NCI-H1092 (cell line): Measurements from ENCODE around the gene ARHGEF1.

Source experiments
- DNase-seq: peaks from one replicate; lab custom pipeline; 2025; lab: John Stamatoyannopoulos, UW

Gene ARHGEF1

GRCh38 chr19:41919948-41920712 lies 37.1 kb downstream of the ARHGEF1 start:
- no peak for DNase-seq

DNA sequence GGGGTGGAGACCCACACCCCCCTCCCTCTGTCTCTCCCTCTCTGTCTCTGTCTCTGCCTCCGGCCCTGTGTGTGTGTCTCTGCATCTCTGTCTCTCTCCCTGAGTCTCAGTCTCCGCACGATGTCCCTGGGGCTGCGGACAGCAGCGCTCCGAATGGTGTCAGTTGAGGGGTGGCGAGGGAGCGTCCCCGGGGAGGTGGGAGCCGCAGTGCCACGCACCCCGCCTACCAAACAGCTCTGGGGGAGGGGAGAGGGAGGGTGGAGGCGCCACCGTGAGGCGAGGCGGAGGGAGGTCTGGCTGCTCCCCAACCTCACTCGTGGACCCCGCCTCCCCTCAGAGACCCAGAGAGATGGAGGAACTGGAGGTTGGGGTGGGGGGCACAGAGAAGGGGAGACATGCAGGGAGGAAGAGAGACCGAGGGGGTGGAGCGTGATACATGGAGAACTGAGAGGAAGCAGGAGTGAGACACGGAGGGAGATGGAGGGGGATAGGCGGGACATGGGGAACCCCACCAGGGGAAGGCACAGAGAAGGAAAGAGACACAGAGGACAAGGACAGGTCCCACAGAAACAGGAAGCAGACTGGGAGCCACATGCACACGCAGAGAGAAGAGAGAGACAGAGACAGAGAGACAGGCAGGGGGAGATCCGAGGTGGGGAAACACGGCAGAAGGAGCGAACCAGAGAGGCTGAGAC lies 38.0 kb downstream of the ARHGEF1 start:
- DNase-seq: no peak

GRCh38 chr19:41921577-41922576 lies 38.9 kb downstream of the ARHGEF1 start:
- DNase-seq: no peak

- no peak for DNase-seq
Observed at GRCh38 chr19:41922585-41922984, 39.6 kb downstream of the ARHGEF1 start.

DNA sequence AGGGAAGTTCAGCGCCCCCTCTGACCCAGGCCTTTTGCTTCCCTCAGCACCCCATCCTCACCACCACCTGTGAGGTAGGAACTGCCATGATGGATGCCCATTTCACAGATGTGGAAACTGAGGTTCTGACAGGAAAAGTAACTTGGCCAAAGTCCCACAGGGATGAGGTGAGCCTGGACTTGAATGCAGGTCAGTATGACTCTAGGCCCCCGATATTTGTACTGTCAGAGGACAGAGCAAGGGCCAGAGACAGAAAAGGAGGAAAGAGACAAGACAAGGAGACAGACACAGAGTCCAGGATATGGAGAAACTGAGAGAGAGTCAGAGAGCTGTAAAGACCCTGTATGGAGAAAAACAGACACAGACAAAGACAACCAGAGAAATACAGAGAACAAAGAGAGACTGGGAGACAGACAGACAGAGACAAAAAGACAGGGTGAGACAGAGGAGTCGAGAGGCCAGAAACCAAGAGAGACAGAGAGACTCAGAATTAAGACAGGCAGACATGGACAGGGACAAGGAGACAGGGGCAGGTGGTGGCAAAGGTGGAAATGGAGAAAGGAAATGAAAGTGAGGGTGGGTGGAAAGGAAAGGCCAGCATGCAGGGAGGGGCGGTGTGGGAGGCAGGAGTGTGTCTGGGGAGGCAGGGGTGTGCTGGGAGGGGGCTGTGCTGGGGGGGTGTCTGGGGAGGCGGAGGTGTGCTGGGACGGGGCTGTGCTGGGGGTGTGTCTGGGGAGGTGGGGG lies 40.2 kb downstream of the ARHGEF1 start:
- DNase-seq: no peak

DNA sequence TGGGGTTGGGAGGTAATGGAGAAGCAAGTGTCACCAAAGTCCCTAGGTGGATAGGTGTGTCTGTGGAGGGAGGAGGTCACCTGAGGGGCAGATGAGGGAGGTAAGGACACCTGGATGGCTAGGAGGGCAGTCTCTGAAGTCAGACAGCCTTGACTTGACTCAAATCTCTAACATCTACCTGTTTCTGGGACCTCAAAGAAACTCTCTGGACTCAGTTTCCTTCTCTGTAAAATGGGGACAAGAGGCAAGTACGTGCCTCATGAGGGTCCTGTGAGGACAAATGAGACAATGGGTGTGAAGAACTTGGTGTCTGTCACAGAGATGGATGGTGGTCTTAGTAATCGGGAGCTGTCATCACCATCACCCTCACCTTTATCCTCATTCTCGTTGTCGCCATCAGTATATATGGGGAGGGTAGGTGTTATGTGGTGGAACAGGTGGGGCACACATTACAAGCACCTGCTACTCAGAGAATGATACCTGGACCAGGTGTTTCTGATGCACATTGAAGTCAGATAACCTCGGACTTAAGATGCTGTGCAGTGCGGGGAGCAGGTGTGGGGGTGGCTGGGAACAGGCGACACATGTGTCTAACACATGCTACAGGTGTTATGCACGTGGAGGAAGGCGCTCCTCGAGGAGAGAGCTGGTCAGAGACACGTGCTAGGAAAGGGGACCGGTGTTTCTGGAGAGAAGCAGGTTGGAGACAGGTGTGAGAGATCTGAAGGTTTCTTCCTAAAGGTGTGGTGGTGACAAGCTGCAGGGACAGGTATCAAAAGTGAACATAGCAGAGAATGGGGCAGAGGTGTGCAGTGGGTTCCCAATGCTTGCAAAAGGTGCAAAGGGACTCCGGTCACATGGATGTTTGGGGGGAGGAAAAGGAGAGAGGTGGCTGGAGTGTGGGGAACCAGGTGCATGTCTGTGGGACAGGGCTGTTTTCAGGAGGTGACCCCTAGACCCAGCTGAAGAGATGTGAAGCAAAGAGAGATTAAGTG lies 41.5 kb downstream of the ARHGEF1 start:
- DNase-seq: no peak

- DNase-seq: no peak
Observed at GRCh38 chr19:41925208-41926003, 42.4 kb downstream of the ARHGEF1 start.

DNA sequence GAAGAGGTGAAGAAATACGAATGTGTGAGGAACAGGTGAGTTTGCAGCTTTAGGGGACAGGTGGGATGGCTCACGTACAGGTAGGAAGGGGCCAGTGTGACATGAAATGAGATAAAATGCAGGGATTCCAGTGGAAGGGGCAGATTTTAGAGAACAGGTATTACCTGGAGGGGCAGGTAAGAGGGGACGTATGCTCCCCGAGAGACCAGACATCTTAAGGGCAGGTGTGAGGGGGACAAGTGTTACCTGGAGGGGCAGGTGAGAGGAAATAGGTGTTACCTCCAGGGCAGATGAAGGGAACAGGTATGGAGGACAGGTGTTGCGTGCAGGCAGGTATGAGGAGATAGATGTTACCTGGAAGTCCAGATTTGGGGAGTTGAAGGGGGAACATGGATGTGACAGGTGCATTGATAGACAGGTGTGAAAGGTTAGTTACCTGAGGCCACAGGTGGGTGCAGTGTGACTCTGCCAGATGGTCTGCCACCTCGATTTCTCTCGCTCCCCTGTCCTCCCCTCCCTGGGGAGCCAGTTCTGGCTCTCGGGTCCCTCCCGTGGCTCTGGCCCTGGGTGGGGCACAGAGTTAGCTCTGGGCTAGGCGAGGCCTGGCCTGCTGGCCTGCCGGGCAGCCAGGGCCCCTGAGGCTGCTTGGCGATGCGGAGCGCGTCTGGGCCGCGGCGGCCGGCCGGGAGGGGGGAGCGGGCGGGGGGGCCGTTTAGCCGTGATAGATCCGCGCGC lies 43.2 kb downstream of the ARHGEF1 start:
- DNase-seq: no peak

- no peak for DNase-seq
Observed at GRCh38 chr19:41926763-41927496, 43.9 kb downstream of the ARHGEF1 start.

GRCh38 chr19:41927497-41928192 lies 44.7 kb downstream of the ARHGEF1 start:
- no peak for DNase-seq

GRCh38 chr19:41928221-41928683 lies 45.3 kb downstream of the ARHGEF1 start, which contains the start of gene ERFL:
Gene ERFL (minus strand): TSS chr19:41928449. CDS start chr19:41912919, 15,530 bp downstream.
- no peak for DNase-seq

- DNase-seq: no peak
Observed at GRCh38 chr19:41928754-41929535, 46.0 kb downstream of the ARHGEF1 start.

DNA sequence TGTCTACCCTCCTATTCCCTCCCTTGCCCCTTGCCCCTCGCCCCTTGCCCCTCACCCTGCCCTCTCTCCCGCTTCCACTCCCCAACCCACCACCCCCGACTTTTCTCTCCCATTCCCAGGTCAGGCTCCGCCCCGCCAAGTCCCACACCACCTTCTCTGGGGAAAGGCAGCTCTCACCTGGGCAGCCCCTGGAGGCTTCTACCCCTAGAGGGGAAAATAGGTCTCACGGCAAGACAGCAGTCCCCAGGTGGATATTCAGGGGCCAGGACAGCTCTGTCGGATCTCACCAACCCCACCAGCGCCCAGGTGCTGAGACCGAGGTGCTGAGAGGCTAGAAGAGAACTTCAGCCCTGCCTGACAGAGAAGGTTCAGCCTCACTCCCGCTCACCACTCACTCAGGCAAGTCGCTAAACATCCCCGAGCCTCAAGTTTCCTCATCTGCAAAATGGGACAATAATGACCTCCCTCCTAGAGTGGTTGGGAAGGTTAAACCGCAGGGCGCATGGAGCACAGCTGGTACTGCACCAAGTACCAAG lies 46.6 kb downstream of the ARHGEF1 start:
- no peak for DNase-seq

DNA sequence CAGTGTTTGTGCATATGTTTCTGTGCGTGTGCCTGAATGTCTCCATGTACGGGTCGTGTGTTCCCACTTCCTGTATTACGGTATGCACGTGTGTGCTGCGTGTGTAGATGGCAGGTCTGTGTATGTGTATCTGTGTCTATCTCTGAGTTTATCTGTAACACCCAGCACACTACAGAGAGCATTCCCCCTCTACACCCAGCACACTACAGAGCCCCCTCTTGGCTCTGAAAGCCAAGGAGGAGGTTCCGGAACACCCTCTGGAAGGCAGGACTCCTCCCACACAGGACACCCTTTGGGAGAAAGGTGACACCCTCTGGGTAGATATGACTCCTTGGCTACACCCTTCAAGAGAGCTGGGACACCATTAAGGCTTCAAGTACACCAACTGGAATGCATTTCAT lies 47.3 kb downstream of the ARHGEF1 start:
- DNase-seq: no peak

- no peak for DNase-seq
Observed at GRCh38 chr19:41930926-41931592, 48.1 kb downstream of the ARHGEF1 start.
